Body of pancreas (tissue), 4 donors: Measurements from ENCODE around the gene TACR1. TPM values are rescaled to one million over a fixed set of nuclear protein-coding genes. Genes with fewer than 3 reads are reported as not detected.

Source experiments
- ATAC-seq: fragments of 150-250 bp; one replicate; pipeline ENCODE4 v1.9.1; 2016
- DNase-seq, 4 donors: peaks; one replicate each; pipeline ENCODE4 v3.0.0-alpha.2; 2019
- H3K27ac ChIP-seq, 4 donors: fragments of 200-600 bp; sonication (generic); 1 replicate in 3 of 4; 2 replicates in 1 of 4; pipeline versions ENCODE4 v1.5.1 to v1.6.1; 2016 to 2019; ENCODE audit warnings: mild to moderate bottlenecking in 1 of 4, mixed read lengths in 1 of 4, moderate library complexity in 1 of 4
- H3K27me3 ChIP-seq, 2 donors: fragments of 200-600 bp; sonication (generic); one replicate each; pipeline ENCODE4 v1.6.0; 2016; ENCODE audit warnings: mild to moderate bottlenecking in 1 of 2
- H3K36me3 ChIP-seq, 2 donors: fragments of 200-600 bp; sonication (generic); replicated peaks in 1 of 2; 2 replicates each; pipeline ENCODE4 v1.5.1; 2016; ENCODE audit warnings: low read depth in 2 of 2; ENCODE audit not compliant: insufficient read depth in 1 of 2
- H3K4me1 ChIP-seq: fragments of 200-600 bp; sonication (generic); one replicate; pipeline ENCODE4 v1.6.0; 2016
- H3K4me3 ChIP-seq, 2 donors: fragments of 200-600 bp; sonication (generic); 1 replicate in 1 of 2; 2 replicates in 1 of 2; pipeline ENCODE4 v1.5.1; 2016 to 2019
- H3K9me3 ChIP-seq, 3 donors: fragments of 200-600 bp; sonication (generic); 1 replicate in 2 of 3; 2 replicates in 1 of 3; pipeline ENCODE4 v1.5.1; 2016
- CTCF ChIP-seq, 7 experiments: fragments of 450-650 bp in 4 of 7; fragments of 200-600 bp in 3 of 7; sonication (generic) in 3 of 7; IDR thresholded peaks; one replicate each; pipeline ENCODE4 v1.5.1; 2016 to 2019; ENCODE audit warnings: antibody characterized with exemption in 7 of 7
- POLR2A ChIP-seq, 3 donors: fragments of 450-650 bp; IDR thresholded peaks; one replicate each; pipeline ENCODE4 v1.6.1; 2016; ENCODE audit warnings: antibody characterized with exemption in 3 of 3, mild to moderate bottlenecking in 2 of 3
- WGBS, 2 donors: methylation state at CpG; one replicate each; pipeline ENCODE4 v1.1.5; 2017; 5-methylcytosine and 5-hydroxymethylcytosine counted together
- intact Hi-C: fragments of 100-400 bp; cut with DNase I; formaldehyde crosslinking; loops from one replicate; pipeline ENCODE4 v1.15.1; 2023
- total RNA-seq, 2 donors: library from RNA; depleted of rRNA; stranded (reverse); fragments of >200 nt; gene quantifications; one replicate each; pipeline ENCODE4 v1.1.0, GENCODE V29; 2016

Gene TACR1
- total RNA-seq, 2 donors from 2014 or later, result 0.52 TPM; not detected in 1

- no peak overlapping the region for H3K4me3 ChIP-seq
- no peaks in the 10 kb centered on the region for H3K4me1 ChIP-seq
- ATAC-seq (no peak), DNase-seq (no peak)
- H3K9me3 ChIP-seq, result no peaks in the 10 kb centered on the region
- H3K27ac ChIP-seq, result no peak overlapping the region
- H3K27me3 ChIP-seq, result no peaks in the 10 kb centered on the region
- no peak for TF ChIP-seq POLR2A (IDR thresholded peaks at IDR 0.05)
- TF ChIP-seq CTCF (IDR thresholded peaks at IDR 0.05), result no peak
- 76 to 81% methylated on average over 3 of the region's 3 CpGs for WGBS, 2 donors
- no peaks in the 10 kb centered on the region for H3K36me3 ChIP-seq
- intact Hi-C loops, result no loop called here
These were observed 57.2 kb downstream of the TACR1 start for GRCh38 chr2:75142081-75142480.

DNA sequence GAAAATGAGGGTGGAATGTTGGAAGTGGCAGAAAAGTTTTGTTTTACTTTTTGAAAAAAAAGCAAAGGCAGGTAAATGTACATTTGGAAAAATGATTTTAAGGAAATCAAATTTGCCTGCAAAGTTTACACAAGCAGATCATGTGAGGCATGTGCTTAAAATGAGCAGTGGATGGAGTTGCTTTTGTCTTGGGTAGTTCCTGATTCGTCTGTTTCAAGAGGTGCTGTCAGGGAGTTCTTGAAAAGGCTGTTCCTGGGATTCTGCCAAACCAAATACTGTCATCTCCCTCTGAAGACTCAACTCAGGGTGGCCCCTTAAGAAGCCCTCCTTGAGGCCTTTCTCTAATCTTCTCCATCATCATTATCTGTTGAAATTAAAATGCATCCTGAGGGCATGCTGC, 59.0 kb downstream of the TACR1 start:
- H3K9me3 ChIP-seq, result no peaks in the 10 kb centered on the region
- no peaks in the 10 kb centered on the region for H3K27me3 ChIP-seq
- H3K27ac ChIP-seq, result no peak overlapping the region
- no peak for ATAC-seq
- no peak for TF ChIP-seq CTCF (IDR thresholded peaks at IDR 0.05)
- no peak for TF ChIP-seq POLR2A (IDR thresholded peaks at IDR 0.05)
- intact Hi-C loops, result no loop called here
- no peaks in the 10 kb centered on the region for H3K36me3 ChIP-seq
- H3K4me3 ChIP-seq, result no peak overlapping the region
- no peak for DNase-seq
- 16 to 56% methylated on average over 1 of the region's 1 CpG for WGBS, 2 donors
- H3K4me1 ChIP-seq, result no peaks in the 10 kb centered on the region

DNA sequence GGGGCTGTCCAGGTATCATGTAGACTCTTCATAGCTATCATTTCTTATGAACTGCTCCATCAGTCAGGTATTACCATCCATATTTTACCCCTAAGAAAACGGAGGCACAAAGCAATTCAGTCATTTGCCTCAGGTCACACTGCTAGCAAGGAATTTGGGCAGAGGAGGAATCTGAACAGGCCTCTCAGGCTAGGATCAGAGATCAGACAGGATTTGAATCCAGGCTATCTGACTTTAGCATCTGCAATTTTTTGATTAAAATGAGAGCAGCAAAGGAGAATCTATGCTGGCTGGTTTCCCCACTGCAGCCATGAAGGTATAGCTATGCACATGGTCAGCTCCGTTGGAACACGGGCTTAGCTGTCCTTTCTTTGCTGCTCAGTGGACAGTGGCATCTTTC, 60.1 kb downstream of the TACR1 start:
- TF ChIP-seq CTCF (IDR thresholded peaks at IDR 0.05) (no peak), POLR2A (IDR thresholded peaks at IDR 0.05) (no peak)

GRCh38 chr2:75138528-75138927, 60.8 kb downstream of the TACR1 start:
- Histone ChIP-seq H3K36me3 (no peaks in the 10 kb centered on the region), H3K9me3 (no peaks in the 10 kb centered on the region), H3K4me1 (no peaks in the 10 kb centered on the region), H3K27me3 (no peaks in the 10 kb centered on the region), H3K4me3 (no peak overlapping the region), H3K27ac (no peak overlapping the region)
- 82 to 93% methylated on average over 1 of the region's 1 CpG for WGBS, 2 donors
- intact Hi-C loops, result no loop called here
- DNase-seq (no peak), ATAC-seq (no peak)
- TF ChIP-seq POLR2A (IDR thresholded peaks at IDR 0.05) (no peak), CTCF (IDR thresholded peaks at IDR 0.05) (no peak)

More for the DNA sequence above, 60.1 kb downstream of the TACR1 start:
- no peak for DNase-seq
- Histone ChIP-seq H3K27me3 (no peaks in the 10 kb centered on the region), H3K4me3 (no peak overlapping the region), H3K36me3 (no peaks in the 10 kb centered on the region), H3K4me1 (no peaks in the 10 kb centered on the region), H3K9me3 (no peaks in the 10 kb centered on the region), H3K27ac (no peak overlapping the region)
- no peak for ATAC-seq
- intact Hi-C loops, result no loop called here
- WGBS, 2 donors, result 73 to 74% methylated on average over 3 of the region's 3 CpGs

- Histone ChIP-seq H3K27ac (no peak overlapping the region), H3K9me3 (no peaks in the 10 kb centered on the region), H3K27me3 (no peaks in the 10 kb centered on the region), H3K4me3 (no peak overlapping the region), H3K36me3 (no peaks in the 10 kb centered on the region), H3K4me1 (no peaks in the 10 kb centered on the region)
- ATAC-seq, result no peak
- 50 to 59% methylated on average over 8 of the region's 8 CpGs for WGBS, 2 donors
- intact Hi-C loops, result no loop called here
- DNase-seq, result no peak
- TF ChIP-seq POLR2A (IDR thresholded peaks at IDR 0.05), result no peak
- no peak for TF ChIP-seq CTCF (IDR thresholded peaks at IDR 0.05)
These were observed 63.4 kb downstream of the TACR1 start for GRCh38 chr2:75135776-75136400.
